HEK293T (cell line): ENCODE measurements around the gene UBE2I.

Source experiments
- CTCF ChIA-PET: fragments of 350-600 bp; formaldehyde crosslinking; extraction: SDS; loops from one replicate; lab custom pipeline; 2021; ENCODE audit warnings: antibody characterized with exemption, inconsistent platforms; lab: Yijun Ruan, JAX
- POLR2A ChIA-PET: fragments of 350-600 bp; formaldehyde crosslinking; extraction: SDS; loops from one replicate; lab custom pipeline; 2020; ENCODE audit warnings: antibody characterized with exemption, inconsistent platforms; lab: Yijun Ruan, JAX
- DNase-seq: peaks from one replicate; pipeline ENCODE4 v3.0.0; 2012; ENCODE audit warnings: mixed read lengths; ENCODE audit errors: extremely low spot score
- ARNT ChIP-seq: fragments of 450-650 bp; IDR thresholded peaks from 2 replicates; pipeline ENCODE4 v1.6.1; 2017; ENCODE audit warnings: mild to moderate bottlenecking
- BHLHE40 ChIP-seq: fragments of 450-650 bp; IDR thresholded peaks from 2 replicates; pipeline ENCODE4 v1.6.1; 2016; ENCODE audit warnings: mild to moderate bottlenecking, moderate library complexity, borderline replicate concordance
- CTBP1 ChIP-seq: fragments of 450-650 bp; IDR thresholded peaks from 2 replicates; pipeline ENCODE4 v1.6.1; 2016; ENCODE audit warnings: borderline replicate concordance
- ELF4 ChIP-seq: fragments of 450-650 bp; IDR thresholded peaks from 2 replicates; pipeline ENCODE4 v1.6.1; 2017; ENCODE audit warnings: antibody characterized with exemption
- FOXA1 ChIP-seq: fragments of 450-650 bp; IDR thresholded peaks from 2 replicates; pipeline ENCODE4 v1.6.1; 2016; ENCODE audit warnings: mild to moderate bottlenecking
- FOXK2 ChIP-seq: fragments of 450-650 bp; IDR thresholded peaks from 2 replicates; pipeline ENCODE4 v1.6.1; 2016; ENCODE audit warnings: mild to moderate bottlenecking
- FOXM1 ChIP-seq: fragments of 450-650 bp; IDR thresholded peaks from 2 replicates; pipeline ENCODE4 v1.6.1; 2017; ENCODE audit warnings: mild to moderate bottlenecking, borderline replicate concordance
- HDGF ChIP-seq: fragments of 450-650 bp; IDR thresholded peaks from 2 replicates; pipeline ENCODE4 v1.6.1; 2017; ENCODE audit warnings: antibody characterized with exemption, borderline replicate concordance
- L3MBTL2 ChIP-seq: fragments of 450-650 bp; conservative IDR thresholded peaks from 2 replicates; pipeline ENCODE4 v1.6.1; 2016; ENCODE audit warnings: mild to moderate bottlenecking
- LEF1 ChIP-seq: fragments of 450-650 bp; IDR thresholded peaks from 2 replicates; pipeline ENCODE4 v1.6.1; 2017; ENCODE audit warnings: mild to moderate bottlenecking, borderline replicate concordance
- NFRKB ChIP-seq: fragments of 450-650 bp; IDR thresholded peaks from 2 replicates; pipeline ENCODE4 v1.6.1; 2016; ENCODE audit warnings: mild to moderate bottlenecking, moderate library complexity
- SP1 ChIP-seq: fragments of 450-650 bp; IDR thresholded peaks from 2 replicates; pipeline ENCODE4 v1.6.1; 2017
- SUZ12 ChIP-seq: fragments of 450-650 bp; IDR thresholded peaks from 2 replicates; pipeline ENCODE4 v1.6.1; 2016; ENCODE audit warnings: mild to moderate bottlenecking
- TARDBP ChIP-seq: fragments of 450-650 bp; IDR thresholded peaks from 2 replicates; pipeline ENCODE4 v1.6.1; 2016
- ZNF384 ChIP-seq: fragments of 450-650 bp; IDR thresholded peaks from 2 replicates; pipeline ENCODE4 v1.6.1; 2016
- TF ChIP-seq, protein P1 (sequence below): fragments of 450-650 bp; IDR thresholded peaks from 2 replicates; pipeline ENCODE4 v1.6.1; 2016

Gene UBE2I

DNA sequence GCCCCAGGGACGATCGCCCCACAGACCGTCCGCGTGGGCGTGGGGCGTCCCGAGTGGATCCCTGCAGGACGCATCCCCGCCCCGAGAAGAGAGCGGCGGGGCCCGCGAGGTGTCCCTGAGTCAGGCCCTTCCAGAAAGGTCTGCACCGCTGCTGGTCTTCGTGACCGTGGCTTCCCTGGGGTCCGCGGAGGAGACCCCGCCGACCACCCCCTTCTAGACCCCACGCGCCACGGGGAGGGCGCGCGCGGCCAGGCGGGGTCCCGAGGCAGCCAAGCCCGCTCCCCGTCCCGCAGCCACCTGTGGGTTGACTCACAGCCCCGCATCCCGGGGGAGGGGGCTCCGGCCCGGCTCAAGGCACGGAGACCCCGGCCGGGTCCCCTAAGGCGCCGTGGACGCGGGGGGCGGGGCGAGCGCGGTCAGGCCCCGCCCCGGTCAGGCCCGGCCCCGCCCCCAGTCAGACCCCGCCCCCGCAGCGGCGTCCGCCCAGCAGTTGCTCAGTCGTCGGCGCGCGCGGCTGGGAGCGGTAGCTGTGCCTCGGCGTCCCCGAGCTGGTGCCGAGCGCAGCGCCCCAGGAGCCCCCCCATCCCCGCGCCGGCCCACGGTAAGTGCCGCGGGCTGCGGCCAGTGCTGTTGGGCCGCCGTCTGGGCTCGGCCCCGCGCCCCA, 23.8 kb downstream of the UBE2I start, which contains the start of gene BAIAP3:
Gene BAIAP3 (plus strand): TSS at position 497 of the 664 bp plus-strand sequence. CDS start 4,905 bp downstream, outside the sequence.
- POLR2A ChIA-PET, result interaction anchor here (0.6 to 1.0 kb wide), 3 partner anchors 11 to 87 kb away, joined by 3 to 4 read pairs (median 4); partner anchors contain the start of gene UQCC4
- peak; percentile 86 for DNase-seq
- CTCF ChIA-PET, result interaction anchor here (0.7 kb wide), 1 partner anchor 30 kb away, joined by 3 read pairs; no protein-coding TSS in a partner anchor
- TF ChIP-seq ARNT (no peak), BHLHE40 (no peak), HDGF (no peak), FOXA1 (no peak), FOXK2 (no peak), CTBP1 (no peak)

DNA sequence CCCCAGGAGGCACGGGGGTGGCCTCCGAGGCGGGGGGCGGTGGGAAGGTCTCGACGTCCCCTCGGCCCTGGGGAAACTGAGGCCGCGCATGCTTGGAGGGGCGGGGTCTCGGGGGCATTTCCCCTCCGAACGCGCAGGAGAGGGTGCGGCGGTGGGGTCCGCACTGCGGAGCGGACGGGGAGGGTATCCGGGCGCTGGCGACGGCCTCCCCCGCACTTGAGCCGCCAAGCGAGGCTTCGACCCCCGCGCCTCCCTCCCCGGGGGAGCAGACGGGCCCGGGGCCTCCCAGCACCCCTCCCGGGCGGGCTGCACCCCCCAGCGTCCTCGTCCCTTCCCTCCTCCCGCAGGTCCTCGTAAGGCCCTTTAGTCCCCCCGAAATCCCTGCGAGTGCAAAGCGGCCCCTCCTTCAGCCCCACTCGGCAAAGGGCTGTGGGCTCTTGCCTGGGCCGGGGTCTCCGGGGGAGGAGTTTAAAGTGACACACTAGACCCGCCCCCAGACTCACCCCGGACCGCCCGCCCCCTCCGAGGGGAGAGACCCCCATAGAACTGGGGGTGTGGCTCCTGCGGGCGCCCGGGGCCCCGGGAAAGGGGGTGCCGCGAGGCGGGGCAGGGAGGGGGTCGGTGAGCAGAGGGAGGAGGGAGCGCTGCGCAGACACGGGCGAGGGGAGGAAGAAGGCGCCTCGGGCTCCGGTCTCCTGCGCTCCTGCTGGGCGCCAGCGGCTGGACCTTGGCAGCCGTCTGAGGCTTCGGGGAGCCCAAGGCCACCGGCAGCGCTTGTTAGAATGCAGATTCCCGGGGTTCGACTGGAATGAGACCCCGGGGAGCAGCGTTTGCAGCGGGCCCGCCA, 24.6 kb downstream of the UBE2I start:
- CTCF ChIA-PET, result interaction anchor here (1.3 kb wide), 1 partner anchor 29 kb away, joined by 5 read pairs; no protein-coding TSS in a partner anchor

DNA sequence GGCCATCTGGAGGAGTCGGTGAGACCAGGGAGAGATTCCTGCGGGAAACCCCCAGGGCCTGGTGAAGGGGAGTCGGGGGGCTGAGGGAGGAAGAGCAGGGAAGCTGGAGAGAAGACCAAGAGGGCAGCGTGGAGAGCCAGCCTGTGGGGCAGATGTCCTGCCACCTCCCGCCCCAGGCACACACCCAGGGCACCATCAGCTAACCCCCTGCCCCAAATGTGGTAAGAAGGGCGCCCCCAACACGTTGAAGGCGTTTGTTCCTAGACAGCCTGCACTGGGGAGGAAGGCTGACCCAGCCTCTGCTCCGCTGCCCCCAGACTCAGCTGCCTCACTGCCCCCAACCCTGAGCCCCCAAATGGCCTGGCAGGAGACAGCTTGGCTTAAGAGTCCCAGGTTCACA, 25.3 kb downstream of the UBE2I start:
- ChIA-PET POLR2A (interaction anchor here (0.6 to 1.0 kb wide), 2 partner anchors 26 to 86 kb away, joined by 3 to 4 read pairs; partner anchors contain the start of genes UBE2I and UQCC4), CTCF (interaction anchor here (1.3 kb wide), 1 partner anchor 29 kb away, joined by 5 read pairs; no protein-coding TSS in a partner anchor)
- TF ChIP-seq FOXM1 (no peak), NFRKB (no peak), ELF4 (no peak), L3MBTL2 (no peak), LEF1 (no peak), FOXA1 (no peak), SUZ12 (no peak), ARNT (no peak), HDGF (no peak), ZNF384 (no peak), BHLHE40 (no peak), TARDBP (no peak), SP1 (no peak), CTBP1 (no peak), FOXK2 (no peak)
- TF ChIP-seq, protein P1, sequence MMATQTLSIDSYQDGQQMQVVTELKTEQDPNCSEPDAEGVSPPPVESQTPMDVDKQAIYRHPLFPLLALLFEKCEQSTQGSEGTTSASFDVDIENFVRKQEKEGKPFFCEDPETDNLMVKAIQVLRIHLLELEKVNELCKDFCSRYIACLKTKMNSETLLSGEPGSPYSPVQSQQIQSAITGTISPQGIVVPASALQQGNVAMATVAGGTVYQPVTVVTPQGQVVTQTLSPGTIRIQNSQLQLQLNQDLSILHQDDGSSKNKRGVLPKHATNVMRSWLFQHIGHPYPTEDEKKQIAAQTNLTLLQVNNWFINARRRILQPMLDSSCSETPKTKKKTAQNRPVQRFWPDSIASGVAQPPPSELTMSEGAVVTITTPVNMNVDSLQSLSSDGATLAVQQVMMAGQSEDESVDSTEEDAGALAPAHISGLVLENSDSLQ, result no peak
- DNase-seq, result no peak

More for the DNA sequence above, 24.6 kb downstream of the UBE2I start:
- no peak for DNase-seq
- TF ChIP-seq CTBP1, result no peak
- no peak for TF ChIP-seq TARDBP
- no peak for TF ChIP-seq FOXA1
- no peak for TF ChIP-seq ZNF384
- TF ChIP-seq HDGF, result no peak
- TF ChIP-seq, protein P1, result no peak
- no peak for TF ChIP-seq FOXK2
- TF ChIP-seq NFRKB, result no peak
- no peak for TF ChIP-seq LEF1
- no peak for TF ChIP-seq FOXM1
- TF ChIP-seq ARNT, result no peak
- TF ChIP-seq SUZ12, result no peak
- no peak for TF ChIP-seq SP1
- POLR2A ChIA-PET, result interaction anchor here (1.0 kb wide), 2 partner anchors 12 to 25 kb away, joined by 3 to 4 read pairs; partner anchors contain the start of gene UBE2I

- no peak for DNase-seq
- no peak for TF ChIP-seq FOXM1
- no peak for TF ChIP-seq LEF1
- no peak for TF ChIP-seq ELF4
- POLR2A ChIA-PET, result interaction anchor here (0.6 to 1.0 kb wide), 2 partner anchors 26 to 85 kb away, joined by 3 to 4 read pairs; partner anchors contain the start of genes UBE2I and UQCC4
- CTCF ChIA-PET, result interaction anchor here (1.3 kb wide), 1 partner anchor 28 kb away, joined by 5 read pairs; no protein-coding TSS in a partner anchor
Observed at GRCh38 chr16:1335211-1335971, 26.0 kb downstream of the UBE2I start.

- CTCF ChIA-PET, result no interaction called here
- no peak for DNase-seq
- POLR2A ChIA-PET, result interaction anchor here (0.7 kb wide), 1 partner anchor 46 kb away, joined by 3 read pairs; no protein-coding TSS in a partner anchor
- TF ChIP-seq L3MBTL2, result no peak
Observed at GRCh38 chr16:1335996-1336395, 26.6 kb downstream of the UBE2I start.

- no peak for TF ChIP-seq LEF1
- TF ChIP-seq FOXM1, result no peak
- TF ChIP-seq ELF4, result no peak
- TF ChIP-seq NFRKB, result no peak
- no peak for TF ChIP-seq ZNF384
- TF ChIP-seq SUZ12, result no peak
- TF ChIP-seq, protein P1, result no peak
- no peak for TF ChIP-seq ARNT
- TF ChIP-seq HDGF, result no peak
- no peak for TF ChIP-seq FOXK2
- ChIA-PET CTCF (no interaction called here), POLR2A (interaction anchor here (0.7 kb wide), 1 partner anchor 47 kb away, joined by 3 read pairs; no protein-coding TSS in a partner anchor)
- no peak for DNase-seq
Observed at GRCh38 chr16:1336619-1337018, 27.2 kb downstream of the UBE2I start.
